Retinal pigment epithelial cell (primary cell): Measurements from ENCODE around the gene NPAS3.

Experiments
- DNase-seq: peaks from one replicate; pipeline ENCODE4 v3.0.0-alpha.2; 2010; ENCODE audit warnings: low read depth
- H3K4me3 ChIP-seq: 2 replicates; pipeline ENCODE4 v1.5.1; 2011; ENCODE audit warnings: mild to moderate bottlenecking, low read length, control low read depth, moderate library complexity
- TF ChIP-seq, protein P1 (sequence below): conservative IDR thresholded peaks from 2 replicates; pipeline ENCODE4 v1.5.1; 2011; ENCODE audit warnings: low read depth, low read length, control low read depth, inconsistent platforms

Gene NPAS3

DNA sequence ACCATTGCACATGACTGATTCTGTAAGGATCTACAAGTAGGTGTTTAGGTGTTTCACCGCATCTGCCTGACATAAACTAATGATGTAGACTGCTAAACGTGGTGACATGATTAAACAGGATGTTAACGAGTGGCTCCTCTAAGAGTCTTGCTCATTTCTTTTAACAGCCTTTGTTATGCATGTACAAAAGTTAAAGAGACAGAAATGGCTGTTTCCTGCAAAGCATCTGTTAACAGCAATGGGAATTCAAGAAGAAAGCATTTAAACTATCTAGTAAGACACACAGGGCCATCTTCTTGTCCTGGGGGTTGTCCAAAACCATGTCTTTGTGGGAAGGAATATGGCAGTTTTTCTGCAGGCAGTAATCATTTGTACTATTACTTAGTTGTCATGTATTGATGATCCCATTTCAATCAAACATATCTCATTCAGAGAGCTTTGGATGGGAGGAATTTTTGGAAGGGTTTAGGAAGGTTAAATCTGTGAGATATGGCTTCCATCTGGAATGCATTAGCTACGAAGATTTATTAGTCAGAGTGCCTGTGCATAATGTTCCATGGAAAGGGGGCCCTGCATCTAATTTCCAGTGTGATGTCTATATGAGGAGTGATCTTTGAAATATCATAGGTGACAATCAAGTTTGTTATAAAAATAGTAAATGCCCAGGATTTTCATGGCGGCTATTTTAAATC, 517.1 kb downstream of the NPAS3 start:
- DNase-seq, result no peak
- TF ChIP-seq, protein P1, sequence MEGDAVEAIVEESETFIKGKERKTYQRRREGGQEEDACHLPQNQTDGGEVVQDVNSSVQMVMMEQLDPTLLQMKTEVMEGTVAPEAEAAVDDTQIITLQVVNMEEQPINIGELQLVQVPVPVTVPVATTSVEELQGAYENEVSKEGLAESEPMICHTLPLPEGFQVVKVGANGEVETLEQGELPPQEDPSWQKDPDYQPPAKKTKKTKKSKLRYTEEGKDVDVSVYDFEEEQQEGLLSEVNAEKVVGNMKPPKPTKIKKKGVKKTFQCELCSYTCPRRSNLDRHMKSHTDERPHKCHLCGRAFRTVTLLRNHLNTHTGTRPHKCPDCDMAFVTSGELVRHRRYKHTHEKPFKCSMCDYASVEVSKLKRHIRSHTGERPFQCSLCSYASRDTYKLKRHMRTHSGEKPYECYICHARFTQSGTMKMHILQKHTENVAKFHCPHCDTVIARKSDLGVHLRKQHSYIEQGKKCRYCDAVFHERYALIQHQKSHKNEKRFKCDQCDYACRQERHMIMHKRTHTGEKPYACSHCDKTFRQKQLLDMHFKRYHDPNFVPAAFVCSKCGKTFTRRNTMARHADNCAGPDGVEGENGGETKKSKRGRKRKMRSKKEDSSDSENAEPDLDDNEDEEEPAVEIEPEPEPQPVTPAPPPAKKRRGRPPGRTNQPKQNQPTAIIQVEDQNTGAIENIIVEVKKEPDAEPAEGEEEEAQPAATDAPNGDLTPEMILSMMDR, result no peak

DNA sequence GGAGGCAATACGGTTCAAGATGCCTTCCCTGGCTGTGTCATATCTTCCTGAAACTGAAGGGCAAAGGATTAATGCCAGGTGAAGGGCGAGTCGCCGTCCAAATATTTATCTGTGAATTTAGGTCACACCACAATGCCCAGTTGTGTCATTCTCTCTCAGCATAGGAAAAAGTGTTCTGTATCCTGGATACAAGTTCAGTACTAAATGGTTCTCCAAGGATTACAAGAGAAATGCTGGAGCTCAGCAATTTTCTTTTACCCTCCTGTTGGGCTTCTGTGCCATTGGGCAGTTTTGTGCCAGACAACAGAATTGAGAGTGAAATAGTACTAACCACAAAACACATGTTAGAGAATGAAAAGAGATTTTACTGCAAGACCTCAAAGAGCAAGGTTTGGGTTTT, 518.3 kb downstream of the NPAS3 start:
- DNase-seq, result no peak
- TF ChIP-seq, protein P1, result no peak
- H3K4me3 ChIP-seq, result no peak overlapping the region

More for the DNA sequence above, 517.1 kb downstream of the NPAS3 start:
- H3K4me3 ChIP-seq, result no peak overlapping the region

DNA sequence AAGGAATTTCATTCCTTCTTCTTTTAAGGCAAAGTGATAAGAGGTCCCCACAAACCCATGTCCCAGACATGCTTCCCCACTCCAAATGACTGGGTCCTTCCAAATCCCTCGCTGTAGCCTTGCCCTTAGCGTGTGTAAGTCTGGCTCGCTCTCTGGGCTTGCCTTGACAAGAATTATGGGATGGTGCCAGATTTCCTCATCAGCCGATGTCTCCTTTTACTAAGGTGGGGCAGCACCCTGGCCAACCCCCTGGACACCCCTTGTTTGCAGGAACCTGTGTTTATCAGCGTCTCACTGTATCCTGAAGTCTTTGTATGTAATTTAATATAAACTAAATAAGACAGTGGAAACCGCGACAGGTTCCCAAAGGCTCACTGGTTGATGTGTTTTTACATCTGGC, 518.9 kb downstream of the NPAS3 start:
- no peak overlapping the region for H3K4me3 ChIP-seq
- DNase-seq, result no peak
- TF ChIP-seq, protein P1, result no peak

DNA sequence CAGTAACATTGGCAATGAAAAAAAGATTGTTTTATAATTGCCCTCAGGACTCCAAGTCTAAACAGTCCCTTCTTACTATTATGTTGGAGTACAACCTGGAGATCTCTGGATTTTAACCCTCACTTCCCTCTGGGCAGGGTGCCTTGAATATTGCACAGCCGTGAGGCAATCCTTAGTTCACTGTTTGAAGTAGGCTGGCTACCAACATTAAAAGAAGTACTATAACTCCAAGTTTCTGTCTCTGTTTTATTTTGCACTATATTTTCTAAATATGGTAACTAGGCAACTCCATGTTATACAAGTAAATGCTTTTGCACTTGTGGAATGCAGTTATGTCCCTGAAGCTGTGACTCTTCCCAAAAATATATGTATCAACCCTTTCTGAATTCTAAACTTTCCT, 521.5 kb downstream of the NPAS3 start:
- TF ChIP-seq, protein P1, result no peak
- no peak overlapping the region for H3K4me3 ChIP-seq
- DNase-seq, result no peak

DNA sequence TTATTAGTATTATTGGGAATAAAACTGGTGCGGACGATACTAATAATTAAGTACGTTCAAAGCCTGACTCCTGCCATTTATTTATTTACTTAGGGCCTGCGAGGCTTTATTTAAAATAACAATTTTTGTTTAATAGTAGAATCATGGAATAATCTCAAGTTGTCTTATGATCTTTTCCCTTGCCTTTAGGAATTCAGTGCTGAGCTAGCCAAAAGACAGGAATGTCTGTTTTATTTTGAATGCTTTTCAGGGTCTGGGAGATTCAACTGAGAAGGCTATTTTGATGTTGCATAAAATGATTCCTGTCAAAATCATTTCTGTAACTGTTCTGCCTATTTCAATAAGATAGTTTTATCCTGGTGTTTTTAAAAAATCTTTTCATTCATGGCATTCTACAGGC, 522.4 kb downstream of the NPAS3 start:
- DNase-seq, result no peak
- TF ChIP-seq, protein P1, result no peak
- H3K4me3 ChIP-seq, result no peak overlapping the region

DNA sequence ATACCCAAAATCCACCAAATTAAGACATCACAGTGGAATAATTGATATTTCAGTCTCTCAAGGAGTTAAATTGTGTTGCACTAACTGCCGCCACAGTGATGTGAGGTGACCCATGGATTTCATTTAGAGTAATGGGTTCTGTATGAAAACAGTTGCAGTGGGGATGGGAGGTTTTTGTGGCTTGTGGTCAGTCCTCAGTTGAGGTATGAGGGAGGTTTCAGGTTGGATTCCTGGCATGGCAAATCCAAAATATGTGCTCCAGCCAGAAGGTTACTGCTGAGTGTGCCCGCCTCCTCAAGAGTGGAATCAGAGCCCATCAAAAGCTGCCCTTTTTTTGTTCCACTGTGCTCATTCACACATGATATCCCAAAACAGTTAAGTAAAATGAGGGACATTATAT, 525.1 kb downstream of the NPAS3 start:
- H3K4me3 ChIP-seq, result no peak overlapping the region
- no peak for DNase-seq
- TF ChIP-seq, protein P1, result no peak

DNA sequence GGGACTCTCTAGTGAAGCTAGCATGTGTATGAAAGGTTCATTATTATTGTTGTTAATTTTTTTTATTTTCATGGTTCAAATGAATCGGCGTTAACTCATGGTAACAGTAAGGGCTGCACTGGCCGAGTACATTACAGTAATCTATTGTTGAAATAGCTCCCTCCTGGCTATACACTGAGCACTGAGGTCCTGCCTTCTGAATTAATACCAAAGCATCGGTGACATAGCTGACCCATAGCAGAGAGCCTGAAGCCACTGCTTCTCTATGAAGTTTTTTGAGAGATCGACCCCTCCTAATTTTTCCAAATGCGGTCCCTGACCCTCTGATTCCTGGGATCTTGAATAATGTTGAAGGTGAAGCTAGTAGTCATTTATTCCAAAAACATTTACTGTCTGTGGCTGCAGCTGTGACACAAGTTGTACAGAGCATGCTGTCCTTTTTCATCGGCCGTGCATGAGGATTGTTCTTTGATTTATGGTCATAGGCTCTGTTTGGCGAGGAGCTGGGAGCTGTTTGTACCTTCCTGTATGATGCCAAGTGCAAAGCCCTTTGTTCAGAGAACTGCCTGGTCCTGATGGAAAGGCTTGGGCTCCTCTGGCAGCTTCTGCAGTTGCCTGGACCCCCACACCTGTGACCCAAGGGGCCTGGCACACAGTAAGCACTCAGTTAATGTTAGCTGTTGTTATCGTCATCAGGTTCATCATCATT, 525.7 kb downstream of the NPAS3 start:
- DNase-seq, result no peak
- no peak overlapping the region for H3K4me3 ChIP-seq
- TF ChIP-seq, protein P1, result no peak
